HL-60 (cell line): ENCODE data around the gene GNG7.
"Not testable (repeated sequence)": the region's sequence is repeated elsewhere in the genome, so short reads cannot be mapped to it uniquely, and the experiment has no call there.

Source experiments
- DNase-seq, 2 experiments: peaks; one replicate each; pipeline ENCODE4 v3.0.0-alpha.2; 2010 to 2020; ENCODE audit warnings: low read depth in 1 of 2, low spot score in 1 of 2
- H3K27ac ChIP-seq: fragments of 250-450 bp; sonication (Bioruptor Pico); replicated peaks from 2 replicates; pipeline ENCODE4 v1.5.1; 2020; ENCODE audit warnings: mild to moderate bottlenecking, moderate library complexity
- H3K27me3 ChIP-seq: fragments of 250-450 bp; sonication (Bioruptor Pico); 2 replicates; pipeline ENCODE4 v1.5.1; 2021; ENCODE audit warnings: mild to moderate bottlenecking, moderate library complexity; ENCODE audit not compliant: insufficient read depth, poor library complexity, severe bottlenecking
- H3K4me3 ChIP-seq: replicated peaks from 2 replicates; pipeline ENCODE4 v1.5.1; 2011; ENCODE audit warnings: mild to moderate bottlenecking, control low read depth, low read length; ENCODE audit not compliant: insufficient read depth
- GABPA ChIP-seq: IDR thresholded peaks from 2 replicates; pipeline ENCODE4 v1.6.1; 2012; ENCODE audit warnings: low read depth
- POLR2AphosphoS5 ChIP-seq: IDR thresholded peaks from 2 replicates; pipeline ENCODE4 v1.6.1; 2012; ENCODE audit warnings: low read depth
- SPI1 ChIP-seq: IDR thresholded peaks from 2 replicates; pipeline ENCODE4 v1.6.1; 2012; ENCODE audit warnings: low read depth, mild to moderate bottlenecking, borderline replicate concordance
- TF ChIP-seq, protein P1 (sequence below): IDR thresholded peaks from one replicate; pipeline ENCODE4 v1.5.1; 2011; ENCODE audit warnings: low read length, control low read depth, inconsistent platforms; ENCODE audit not compliant: insufficient read depth
- TF ChIP-seq, protein P2 (sequence below): IDR thresholded peaks from 2 replicates; pipeline ENCODE4 v1.6.1; 2012; ENCODE audit warnings: low read depth; ENCODE audit not compliant: insufficient replicate concordance

The GNG7 gene

GRCh38 chr19:2608602-2608922, 93.9 kb downstream of the GNG7 start:
- Histone ChIP-seq H3K27ac (no peak overlapping the region), H3K27me3 (peaks cover 2% of the 10 kb centered on the region), H3K4me3 (no peak overlapping the region)
- no peak for DNase-seq
- TF ChIP-seq SPI1 (no peak), POLR2AphosphoS5 (no peak)
- TF ChIP-seq, protein P1, sequence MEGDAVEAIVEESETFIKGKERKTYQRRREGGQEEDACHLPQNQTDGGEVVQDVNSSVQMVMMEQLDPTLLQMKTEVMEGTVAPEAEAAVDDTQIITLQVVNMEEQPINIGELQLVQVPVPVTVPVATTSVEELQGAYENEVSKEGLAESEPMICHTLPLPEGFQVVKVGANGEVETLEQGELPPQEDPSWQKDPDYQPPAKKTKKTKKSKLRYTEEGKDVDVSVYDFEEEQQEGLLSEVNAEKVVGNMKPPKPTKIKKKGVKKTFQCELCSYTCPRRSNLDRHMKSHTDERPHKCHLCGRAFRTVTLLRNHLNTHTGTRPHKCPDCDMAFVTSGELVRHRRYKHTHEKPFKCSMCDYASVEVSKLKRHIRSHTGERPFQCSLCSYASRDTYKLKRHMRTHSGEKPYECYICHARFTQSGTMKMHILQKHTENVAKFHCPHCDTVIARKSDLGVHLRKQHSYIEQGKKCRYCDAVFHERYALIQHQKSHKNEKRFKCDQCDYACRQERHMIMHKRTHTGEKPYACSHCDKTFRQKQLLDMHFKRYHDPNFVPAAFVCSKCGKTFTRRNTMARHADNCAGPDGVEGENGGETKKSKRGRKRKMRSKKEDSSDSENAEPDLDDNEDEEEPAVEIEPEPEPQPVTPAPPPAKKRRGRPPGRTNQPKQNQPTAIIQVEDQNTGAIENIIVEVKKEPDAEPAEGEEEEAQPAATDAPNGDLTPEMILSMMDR = no peak

- no peak for DNase-seq
- H3K4me3 ChIP-seq = no peak overlapping the region
- TF ChIP-seq, protein P2, sequence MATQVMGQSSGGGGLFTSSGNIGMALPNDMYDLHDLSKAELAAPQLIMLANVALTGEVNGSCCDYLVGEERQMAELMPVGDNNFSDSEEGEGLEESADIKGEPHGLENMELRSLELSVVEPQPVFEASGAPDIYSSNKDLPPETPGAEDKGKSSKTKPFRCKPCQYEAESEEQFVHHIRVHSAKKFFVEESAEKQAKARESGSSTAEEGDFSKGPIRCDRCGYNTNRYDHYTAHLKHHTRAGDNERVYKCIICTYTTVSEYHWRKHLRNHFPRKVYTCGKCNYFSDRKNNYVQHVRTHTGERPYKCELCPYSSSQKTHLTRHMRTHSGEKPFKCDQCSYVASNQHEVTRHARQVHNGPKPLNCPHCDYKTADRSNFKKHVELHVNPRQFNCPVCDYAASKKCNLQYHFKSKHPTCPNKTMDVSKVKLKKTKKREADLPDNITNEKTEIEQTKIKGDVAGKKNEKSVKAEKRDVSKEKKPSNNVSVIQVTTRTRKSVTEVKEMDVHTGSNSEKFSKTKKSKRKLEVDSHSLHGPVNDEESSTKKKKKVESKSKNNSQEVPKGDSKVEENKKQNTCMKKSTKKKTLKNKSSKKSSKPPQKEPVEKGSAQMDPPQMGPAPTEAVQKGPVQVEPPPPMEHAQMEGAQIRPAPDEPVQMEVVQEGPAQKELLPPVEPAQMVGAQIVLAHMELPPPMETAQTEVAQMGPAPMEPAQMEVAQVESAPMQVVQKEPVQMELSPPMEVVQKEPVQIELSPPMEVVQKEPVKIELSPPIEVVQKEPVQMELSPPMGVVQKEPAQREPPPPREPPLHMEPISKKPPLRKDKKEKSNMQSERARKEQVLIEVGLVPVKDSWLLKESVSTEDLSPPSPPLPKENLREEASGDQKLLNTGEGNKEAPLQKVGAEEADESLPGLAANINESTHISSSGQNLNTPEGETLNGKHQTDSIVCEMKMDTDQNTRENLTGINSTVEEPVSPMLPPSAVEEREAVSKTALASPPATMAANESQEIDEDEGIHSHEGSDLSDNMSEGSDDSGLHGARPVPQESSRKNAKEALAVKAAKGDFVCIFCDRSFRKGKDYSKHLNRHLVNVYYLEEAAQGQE = no peak
- no peak for TF ChIP-seq SPI1
- TF ChIP-seq GABPA = no peak
- TF ChIP-seq, protein P1 = no peak
- no peak for TF ChIP-seq POLR2AphosphoS5
- peaks cover 2% of the 10 kb centered on the region for H3K27me3 ChIP-seq
- no peak overlapping the region for H3K27ac ChIP-seq
These were observed 94.5 kb downstream of the GNG7 start for GRCh38 chr19:2607712-2608601.

GRCh38 chr19:2606774-2607173, 95.7 kb downstream of the GNG7 start:
- not testable (repeated sequence) for H3K4me3 ChIP-seq, H3K27me3 ChIP-seq, H3K27ac ChIP-seq, DNase-seq

DNA sequence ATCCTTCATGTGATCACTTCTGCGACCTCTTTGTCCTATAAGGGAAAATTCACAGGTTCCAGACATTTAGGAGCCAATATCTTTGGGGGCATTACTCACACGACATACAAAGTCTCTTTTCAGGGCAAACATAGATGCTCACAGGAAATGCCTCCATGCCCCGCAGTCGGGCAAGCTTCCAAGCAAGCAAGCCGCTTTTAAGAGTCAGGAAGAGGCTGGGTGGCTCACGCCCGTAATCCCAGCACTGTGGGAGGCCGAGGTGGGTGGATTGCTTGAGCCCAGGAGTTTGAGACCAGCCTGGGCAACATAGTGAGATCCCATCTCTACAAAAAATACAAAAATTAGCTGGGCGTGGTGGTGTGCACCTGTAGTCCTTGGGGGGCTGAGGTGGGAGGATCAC, 96.6 kb downstream of the GNG7 start:
- not testable (repeated sequence) for H3K27me3 ChIP-seq, DNase-seq, H3K4me3 ChIP-seq

GRCh38 chr19:2604747-2605329, 97.7 kb downstream of the GNG7 start:
- H3K4me3 ChIP-seq = no peak overlapping the region
- no peak for DNase-seq
- H3K27me3 ChIP-seq = peaks cover 2% of the 10 kb centered on the region
- no peak overlapping the region for H3K27ac ChIP-seq
- TF ChIP-seq POLR2AphosphoS5 (no peak), SPI1 (no peak), GABPA (no peak)
- TF ChIP-seq, protein P1 = no peak
- TF ChIP-seq, protein P2 = no peak

More for the DNA sequence above, 96.6 kb downstream of the GNG7 start:
- not testable (repeated sequence) for H3K27ac ChIP-seq
